ENCODE data around the gene KHNYN.

- TF ChIP-seq CTCF (conservative IDR thresholded peaks at IDR 0.05) (no peak), ZFX (IDR thresholded peaks at IDR 0.05) (no peak)
Measured at GRCh38 chr14:24435998-24436354, 6.2 kb downstream of the KHNYN start.

Data from C4-2B (cell line).